GM15510 (cell line): ENCODE data around the gene LYPD6B.

Experiments used
- POLR2A ChIP-seq: IDR thresholded peaks from 3 replicates; pipeline ENCODE4 v1.6.1; 2011; ENCODE audit warnings: borderline replicate concordance; ENCODE audit not compliant: insufficient read length; ENCODE audit errors: extremely low read depth

The LYPD6B gene

GRCh38 chr2:149129433-149129832 is 90.9 kb downstream of the LYPD6B start:
- TF ChIP-seq POLR2A = no peak

DNA sequence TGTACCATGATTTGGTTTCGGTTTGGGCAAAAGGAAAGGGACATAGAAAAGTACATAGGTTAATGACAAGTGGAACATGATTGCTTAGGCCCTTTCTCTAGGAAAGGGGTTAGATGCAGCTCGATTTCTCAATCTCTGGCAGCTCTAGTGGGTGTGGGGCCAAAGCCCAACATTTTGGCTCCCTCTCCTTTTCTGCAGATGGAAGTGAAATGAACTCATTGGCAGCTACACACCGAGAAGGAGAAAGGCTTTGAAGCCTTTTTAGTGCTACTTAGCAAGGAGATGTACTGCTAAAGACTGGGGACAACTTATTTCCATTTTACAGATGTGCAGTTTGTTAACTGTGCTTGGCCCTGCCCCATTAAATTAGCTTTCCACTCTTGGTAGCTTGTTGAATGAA is 93.8 kb downstream of the LYPD6B start:
- no peak for TF ChIP-seq POLR2A

DNA sequence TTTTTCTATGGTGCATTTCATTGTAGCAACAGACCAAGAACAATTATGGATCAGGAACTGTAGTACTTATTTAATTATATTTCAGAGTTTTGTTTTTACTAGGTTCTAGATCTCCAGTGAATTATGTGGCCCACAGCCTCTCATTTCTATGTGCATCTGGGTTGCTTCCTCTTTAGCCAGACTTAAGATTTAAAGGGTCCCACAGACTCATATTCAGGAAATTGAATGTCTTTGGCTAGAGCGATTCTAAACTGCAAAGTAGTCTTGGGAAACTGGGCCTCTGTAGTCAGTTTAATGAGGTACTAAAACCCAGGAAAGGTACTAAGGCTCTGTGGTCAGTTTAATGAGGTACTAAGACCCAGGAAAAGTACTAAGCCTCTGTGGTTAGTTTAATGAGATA is 94.4 kb downstream of the LYPD6B start:
- TF ChIP-seq POLR2A = no peak

DNA sequence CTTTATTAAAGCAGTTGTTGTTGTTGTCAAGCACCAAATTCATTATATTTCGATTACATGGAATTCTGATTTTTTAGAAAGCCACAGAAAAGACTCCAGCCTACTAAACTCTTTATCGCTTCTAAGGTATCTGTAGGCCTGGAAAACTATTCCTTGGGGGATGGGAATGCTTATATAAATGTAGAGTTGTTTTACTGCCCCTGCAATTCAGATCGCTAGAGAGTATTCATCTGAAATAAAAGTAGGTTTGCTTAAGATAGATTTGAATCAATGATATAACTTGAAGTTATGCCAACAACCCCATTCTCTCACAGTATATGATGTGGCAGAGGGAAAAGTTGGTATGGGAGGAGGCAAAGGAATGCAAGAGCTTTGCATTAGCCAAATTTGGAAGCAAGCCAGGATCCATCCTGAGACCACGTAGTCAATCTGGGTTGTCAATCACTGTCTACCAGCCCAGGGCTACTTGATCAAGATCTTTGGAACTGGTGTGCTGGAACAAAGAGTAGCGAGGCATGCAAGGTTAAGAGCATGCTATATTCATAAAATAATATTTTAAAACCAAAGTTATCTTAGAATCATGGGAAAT is 95.9 kb downstream of the LYPD6B start:
- TF ChIP-seq POLR2A = no peak

GRCh38 chr2:149136111-149136510 is 97.6 kb downstream of the LYPD6B start:
- TF ChIP-seq POLR2A = no peak

- TF ChIP-seq POLR2A = no peak
These were observed 102.5 kb downstream of the LYPD6B start for GRCh38 chr2:149141046-149141445.

DNA sequence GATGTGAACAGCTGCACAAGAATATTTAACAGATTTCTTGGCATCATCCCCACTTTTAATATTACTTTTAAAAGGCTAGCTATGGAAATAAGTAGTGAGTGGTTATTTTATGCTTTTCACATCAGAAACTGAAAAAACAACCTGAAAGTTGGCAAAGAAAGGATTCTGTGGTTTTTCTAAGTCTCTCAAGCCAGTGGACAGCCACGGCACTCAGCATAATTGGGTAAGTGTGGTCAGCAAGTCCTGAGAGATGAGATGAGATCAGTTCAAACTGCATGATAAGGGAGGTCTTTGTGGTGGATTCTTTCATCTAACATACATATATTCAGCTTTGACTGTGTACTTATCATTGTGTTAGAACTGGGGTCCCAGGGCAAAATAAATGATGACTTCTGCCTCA is 105.2 kb downstream of the LYPD6B start:
- no peak for TF ChIP-seq POLR2A

- TF ChIP-seq POLR2A = no peak
These were observed 107.1 kb downstream of the LYPD6B start for GRCh38 chr2:149145314-149146295.

GRCh38 chr2:149146876-149147275 is 108.4 kb downstream of the LYPD6B start:
- no peak for TF ChIP-seq POLR2A

GRCh38 chr2:149148194-149149006 is 109.9 kb downstream of the LYPD6B start:
- no peak for TF ChIP-seq POLR2A

DNA sequence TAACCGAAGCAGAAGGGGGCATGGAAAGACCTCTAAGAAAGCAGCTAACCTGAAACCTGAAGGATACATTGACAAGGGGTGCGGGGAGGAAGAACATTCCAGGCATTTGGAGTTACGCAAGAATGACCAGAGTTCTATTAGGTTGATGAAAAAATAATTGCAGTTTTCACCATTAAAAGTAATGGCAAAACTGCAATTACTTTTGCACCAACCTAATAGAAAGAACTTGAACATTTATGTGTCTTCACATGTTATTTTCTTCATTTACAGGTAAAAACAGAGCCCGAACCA is 110.5 kb downstream of the LYPD6B start:
- no peak for TF ChIP-seq POLR2A

GRCh38 chr2:149152469-149152953 is 114.0 kb downstream of the LYPD6B start:
- TF ChIP-seq POLR2A = no peak

- no peak for TF ChIP-seq POLR2A
These were observed 116.9 kb downstream of the LYPD6B start for GRCh38 chr2:149155196-149155969.

DNA sequence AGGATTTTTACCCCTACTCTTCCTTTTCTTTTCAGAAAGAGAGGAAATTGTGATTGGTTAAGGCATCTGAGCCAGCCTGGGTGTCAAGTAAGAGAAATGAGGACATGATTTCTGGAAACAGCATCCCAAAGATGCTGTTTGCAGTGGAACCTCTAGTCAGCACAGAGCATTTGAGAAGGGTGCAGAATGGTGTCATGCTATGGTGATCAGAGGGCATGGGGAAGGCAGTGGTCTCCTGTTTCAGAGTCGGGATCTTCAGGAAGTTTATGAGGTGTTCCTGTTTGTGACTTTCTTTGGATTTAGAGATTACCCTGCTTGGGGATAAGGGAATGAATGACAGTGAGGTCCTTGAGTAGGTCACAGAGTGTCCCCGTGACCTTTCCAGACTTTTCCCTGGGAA is 117.5 kb downstream of the LYPD6B start:
- no peak for TF ChIP-seq POLR2A
